GM12878 (cell line): ENCODE measurements around the gene CMSS1. TPM values are rescaled to one million over a fixed set of nuclear protein-coding genes. Genes with fewer than 3 reads are reported as not detected.

Experiments
- ATAC-seq: fragments of 200-7000 bp; cut with Tn5 transposase; 3 replicates; pipeline ENCODE4 v1.9.1; 2020; ENCODE audit warnings: mild to moderate bottlenecking, moderate library complexity
- BruUV-seq: library from RNA; stranded (reverse); fragments of 400-500 nt; replicated peaks from 2 replicates; lab custom pipeline; 2021; lab: Mats Ljungman, UMichigan
- CTCF ChIA-PET: fragments of 300-600 bp; sonication (Branson Sonifier 250); formaldehyde crosslinking; extraction: SDS; loops from one replicate; lab custom pipeline; 2021; ENCODE audit warnings: inconsistent platforms; lab: Yijun Ruan, JAX
- POLR2A ChIA-PET: fragments of 350-600 bp; formaldehyde crosslinking; extraction: SDS; loops from one replicate; lab custom pipeline; 2021; ENCODE audit warnings: inconsistent platforms; lab: Charles Lee
- RAD21 ChIA-PET: fragments of 300-600 bp; sonication (Branson Sonifier 250); formaldehyde crosslinking; loops from one replicate; lab custom pipeline; 2023; ENCODE audit warnings: antibody characterized with exemption; ENCODE audit not compliant: unreplicated experiment; lab: Charles Lee
- SMC1A ChIA-PET: fragments of 300-600 bp; sonication (Branson Sonifier 250); formaldehyde crosslinking; loops from one replicate; lab custom pipeline; 2023; ENCODE audit not compliant: unreplicated experiment, uncharacterized antibody; lab: Charles Lee
- DNase-seq: peaks from one replicate; pipeline ENCODE4 v3.0.0-alpha.2; 2011; ENCODE audit warnings: low read depth, low spot score
- FAIRE-seq: peaks from 3 replicates; lab custom pipeline; 2011; peaks lifted over from hg19 to GRCh38; lab: Jason Lieb, UNC
- H2AFZ ChIP-seq: 2 replicates; pipeline ENCODE4 v1.6.0; 2011; ENCODE audit warnings: low read depth, low read length, control low read depth; ENCODE audit not compliant: control insufficient read depth
- H3K27ac ChIP-seq: 2 replicates; pipeline ENCODE4 v1.5.1; 2011; ENCODE audit warnings: control low read depth; ENCODE audit not compliant: control insufficient read depth, insufficient read depth
- H3K27me3 ChIP-seq, 2 experiments: replicated peaks in 1 of 2; 2 replicates each; pipeline versions ENCODE4 v1.6.0 to v1.6.1; 2011; ENCODE audit warnings: low read length in 1 of 2; ENCODE audit not compliant: control insufficient read depth in 2 of 2, insufficient read depth in 2 of 2
- H3K36me3 ChIP-seq, 2 experiments: 2 replicates each; pipeline ENCODE4 v1.5.1; 2011; ENCODE audit warnings: low read length in 1 of 2; ENCODE audit not compliant: control insufficient read depth in 2 of 2, insufficient read depth in 2 of 2
- H3K4me1 ChIP-seq: 2 replicates; pipeline ENCODE4 v1.6.1; 2011; ENCODE audit warnings: mild to moderate bottlenecking, low read length, moderate library complexity, mixed read lengths; ENCODE audit not compliant: control insufficient read depth, insufficient read depth
- H3K4me2 ChIP-seq: 2 replicates; pipeline ENCODE4 v1.6.0; 2011; ENCODE audit warnings: control low read depth; ENCODE audit not compliant: control insufficient read depth, insufficient read depth
- H3K4me3 ChIP-seq: fragments of 200-600 bp; sonication (generic); 2 replicates; pipeline ENCODE4 v1.5.1; 2016
- H3K79me2 ChIP-seq: 2 replicates; pipeline ENCODE4 v1.6.0; 2011; ENCODE audit warnings: low read length; ENCODE audit not compliant: control insufficient read depth, insufficient read depth
- H3K9ac ChIP-seq: 2 replicates; pipeline ENCODE4 v1.8.0; 2011; ENCODE audit warnings: low read length, control low read depth, mixed read lengths; ENCODE audit not compliant: control insufficient read depth, insufficient read depth
- H3K9me3 ChIP-seq: replicated peaks from 3 replicates; pipeline ENCODE4 v1.5.1; 2011; ENCODE audit warnings: mild to moderate bottlenecking, low read length; ENCODE audit not compliant: control insufficient read depth, insufficient read depth
- H4K20me1 ChIP-seq: 2 replicates; pipeline ENCODE4 v1.6.0; 2011; ENCODE audit not compliant: control insufficient read depth, insufficient read depth
- CEBPZ ChIP-seq: fragments of 150-350 bp; IDR thresholded peaks from 2 replicates; pipeline ENCODE4 v1.6.1; 2016; ENCODE audit warnings: low read depth, low read length
- CREB1 ChIP-seq: IDR thresholded peaks from 2 replicates; pipeline ENCODE4 v1.6.1; 2012; ENCODE audit warnings: low read depth, mild to moderate bottlenecking, inconsistent platforms
- EGR1 ChIP-seq, 2 experiments: IDR thresholded peaks; 1 replicate in 1 of 2; 2 replicates in 1 of 2; pipeline ENCODE4 v1.6.1; 2011 to 2012; ENCODE audit warnings: low read depth in 2 of 2, low read length in 2 of 2, borderline replicate concordance in 1 of 2, mild to moderate bottlenecking in 1 of 2, moderate library complexity in 1 of 2
- MAX ChIP-seq: IDR thresholded peaks from 2 replicates; pipeline ENCODE4 v1.6.1; 2012; ENCODE audit warnings: low read depth, low read length, improper control_type of control experiment
- NFXL1 ChIP-seq: fragments of 450-650 bp; IDR thresholded peaks from 2 replicates; pipeline ENCODE4 v1.6.1; 2017; ENCODE audit warnings: antibody characterized with exemption, mild to moderate bottlenecking, borderline replicate concordance
- NR2F1 ChIP-seq: fragments of 450-650 bp; conservative IDR thresholded peaks from 2 replicates; pipeline ENCODE4 v1.6.1; 2017; ENCODE audit warnings: mild to moderate bottlenecking
- SREBF1 ChIP-seq: IDR thresholded peaks from 2 replicates; pipeline ENCODE4 v1.6.1; 2012; ENCODE audit warnings: mild to moderate bottlenecking, low read length
- SUZ12 ChIP-seq: fragments of 200-600 bp; sonication (generic); IDR thresholded peaks from one replicate; pipeline ENCODE4 v1.6.1; 2018; ENCODE audit warnings: antibody characterized with exemption, mild to moderate bottlenecking; ENCODE audit not compliant: unreplicated experiment
- ZNF274 ChIP-seq: IDR thresholded peaks from one replicate; pipeline ENCODE4 v1.8.0; 2011; ENCODE audit not compliant: insufficient read length, insufficient read depth
- ZSCAN29 ChIP-seq: fragments of 450-650 bp; IDR thresholded peaks from 2 replicates; pipeline ENCODE4 v1.6.1; 2017; ENCODE audit warnings: mild to moderate bottlenecking, moderate library complexity
- in situ Hi-C: fragments of 300-500 bp; cut with MboI; formaldehyde crosslinking; loops from 9 replicates; pipeline ENCODE4 v1.14.3; 2018; ENCODE audit warnings: mixed read lengths
- intact Hi-C: fragments of 100-400 bp; cut with micrococcal nuclease; formaldehyde crosslinking; loops from one replicate; pipeline ENCODE4 v1.14.2; 2022; ENCODE audit not compliant: unreplicated experiment
- polyA plus RNA-seq, 11 experiments: library from polyadenylated mRNA; depleted of rRNA in 4 of 11; unstranded in 6 of 11; stranded (reverse) in 5 of 11; fragments of >200 nt; fragmentation: Nextera tagmentation in 4 of 11; fragmentation: Illumina TruSeq in 1 of 11; extraction: Ambion mirVana in 4 of 11; extraction: Trizol in 1 of 11; gene quantifications; 1 replicate in 1 of 11; 2 replicates in 10 of 11; pipeline versions ENCODE4 v1.2.1 to v1.2.3, GENCODE V29; 2011 to 2016; ENCODE audit warnings: inconsistent platforms in 2 of 11, missing spikeins in 2 of 11, low read depth in 1 of 11
- total RNA-seq, 4 experiments: library from RNA; depleted of rRNA in 3 of 4; stranded (reverse); fragments of >200 nt in 3 of 4; fragmentation: Illumina TruSeq in 1 of 4; extraction: Trizol in 1 of 4; gene quantifications; 2 replicates each; pipeline versions ENCODE4 v1.2.1 to v1.2.3, GENCODE V29; 2013 to 2021
- TF ChIP-seq, protein P1 (sequence below): IDR thresholded peaks from 2 replicates; pipeline ENCODE4 v1.6.1; 2012; ENCODE audit warnings: low read depth, low read length, improper control_type of control experiment

The CMSS1 gene
- total and polyA plus RNA-seq, 10 of the 15 experiments (the other 5 are each of a cell fraction or from before 2014, with no cell fraction given): 31.0 to 118 (median 70.1) TPM

- RAD21 ChIA-PET: no interaction called here
- Histone ChIP-seq H3K9me3 (no peaks in the 10 kb centered on the region), H3K9ac (no peak overlapping the region), H3K27ac (no peak overlapping the region), H3K36me3 (no peaks in the 10 kb centered on the region), H2AFZ (no peak overlapping the region), H3K4me2 (no peak overlapping the region), H3K4me1 (no peaks in the 10 kb centered on the region), H4K20me1 (no peaks in the 10 kb centered on the region), H3K27me3 (no peaks in the 10 kb centered on the region), H3K4me3 (no peak overlapping the region), H3K79me2 (no peaks in the 10 kb centered on the region)
- ATAC-seq: no peak
- DNase-seq: no peak
- SMC1A ChIA-PET: interaction anchor here (1.0 kb wide), 1 partner anchor 50 kb away, joined by 3 read pairs; no protein-coding TSS in a partner anchor
- CTCF ChIA-PET: interaction anchor here (3.0 kb wide), 1 partner anchor 120 kb away, joined by 9 read pairs; no protein-coding TSS in a partner anchor
- POLR2A ChIA-PET: no interaction called here
- BruUV-seq: no TSS peak
- in situ Hi-C loops: no loop called here
- TF ChIP-seq CEBPZ: no peak
- TF ChIP-seq EGR1 (IDR thresholded peaks at IDR 0.05; ENCODE audit: borderline replicate concordance in 1 of 2, low read depth in 2 of 2, low read length in 2 of 2): no peak
- no peak for TF ChIP-seq SREBF1
- no peak for TF ChIP-seq ZSCAN29
- no peak for TF ChIP-seq SUZ12
- TF ChIP-seq CREB1: no peak
- no peak for TF ChIP-seq NR2F1
- TF ChIP-seq, protein P1, sequence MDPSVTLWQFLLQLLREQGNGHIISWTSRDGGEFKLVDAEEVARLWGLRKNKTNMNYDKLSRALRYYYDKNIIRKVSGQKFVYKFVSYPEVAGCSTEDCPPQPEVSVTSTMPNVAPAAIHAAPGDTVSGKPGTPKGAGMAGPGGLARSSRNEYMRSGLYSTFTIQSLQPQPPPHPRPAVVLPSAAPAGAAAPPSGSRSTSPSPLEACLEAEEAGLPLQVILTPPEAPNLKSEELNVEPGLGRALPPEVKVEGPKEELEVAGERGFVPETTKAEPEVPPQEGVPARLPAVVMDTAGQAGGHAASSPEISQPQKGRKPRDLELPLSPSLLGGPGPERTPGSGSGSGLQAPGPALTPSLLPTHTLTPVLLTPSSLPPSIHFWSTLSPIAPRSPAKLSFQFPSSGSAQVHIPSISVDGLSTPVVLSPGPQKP: no peak
- no peak for TF ChIP-seq NFXL1
- no peak for TF ChIP-seq ZNF274
- TF ChIP-seq MAX: no peak
- no peak for FAIRE-seq
- intact Hi-C loops: no loop called here
Measured at GRCh38 chr3:99951701-99952100, 134.0 kb downstream of the CMSS1 start.
